Subcutaneous adipose tissue (tissue), 4 donors: Measurements from ENCODE around the gene PSMC6. TPM values are rescaled to one million over a fixed set of nuclear protein-coding genes. Genes with fewer than 3 reads are reported as not detected.

ENCODE experiments used
- CTCF ChIP-seq: fragments of 450-650 bp; IDR thresholded peaks from one replicate; pipeline ENCODE4 v1.5.1; 2016; ENCODE audit warnings: low read depth, mild to moderate bottlenecking, control low read depth, antibody characterized with exemption, moderate library complexity
- total RNA-seq, 4 donors: library from RNA; depleted of rRNA; stranded (reverse); fragments of >200 nt; gene quantifications; one replicate each; pipeline ENCODE4 v1.1.0, GENCODE V29; 2016

Gene PSMC6
- total RNA-seq, 4 donors from 2014 or later = 73.9 to 109 (median 90.9) TPM

GRCh38 chr14:52686176-52686575 lies 20.8 kb upstream of the PSMC6 start:
- TF ChIP-seq CTCF = no peak

GRCh38 chr14:52690983-52691760 lies 15.8 kb upstream of the PSMC6 start:
- TF ChIP-seq CTCF = no peak

- TF ChIP-seq CTCF = no peak
Measured at GRCh38 chr14:52692248-52692962, 14.6 kb upstream of the PSMC6 start.

- no peak for TF ChIP-seq CTCF
Measured at GRCh38 chr14:52693036-52693435, 14.0 kb upstream of the PSMC6 start.

- TF ChIP-seq CTCF = no peak
Measured at GRCh38 chr14:52693532-52693931, 13.5 kb upstream of the PSMC6 start.

GRCh38 chr14:52694761-52695480 lies 12.1 kb upstream of the PSMC6 start:
- no peak for TF ChIP-seq CTCF

- no peak for TF ChIP-seq CTCF
Measured at GRCh38 chr14:52695481-52696091, 11.4 kb upstream of the PSMC6 start, which contains the start of gene ERO1A. Gene ERO1A, minus strand, starts transcription at chr14:52695558. Its CDS starts 77 bp downstream, at chr14:52695481.
